Kidney (tissue), 14 donors: ENCODE results near the gene CALCOCO1. TPM values are rescaled to one million over a fixed set of nuclear protein-coding genes. Genes with fewer than 3 reads are reported as not detected.

Experiments
- DNase-seq, 5 donors: peaks; one replicate each; pipeline ENCODE4 v3.0.0-alpha.2; 2013 to 2020
- FAIRE-seq: peaks from 2 replicates; lab custom pipeline; 2012; peaks lifted over from hg19 to GRCh38; lab: Jason Lieb, UNC
- H3K27ac ChIP-seq, 2 donors: one replicate each; pipeline ENCODE4 v1.7.0; 2013; ENCODE audit warnings: low read depth in 2 of 2, low read length in 2 of 2, inconsistent platforms in 1 of 2
- H3K27me3 ChIP-seq: one replicate; pipeline ENCODE4 v1.7.1; 2013; ENCODE audit warnings: low read length, inconsistent platforms; ENCODE audit not compliant: control insufficient read depth, insufficient read depth
- H3K36me3 ChIP-seq, 3 donors: one replicate each; pipeline versions ENCODE4 v1.7.0 to v1.7.1; 2013; ENCODE audit warnings: low read length in 3 of 3, control low read depth in 1 of 3, inconsistent platforms in 1 of 3; ENCODE audit not compliant: insufficient read depth in 3 of 3, control insufficient read depth in 2 of 3
- H3K4me1 ChIP-seq, 3 donors: one replicate each; pipeline versions ENCODE4 v1.7.0 to v1.7.1; 2013; ENCODE audit warnings: low read length in 3 of 3, inconsistent platforms in 1 of 3, low read depth in 1 of 3; ENCODE audit not compliant: control insufficient read depth in 2 of 3, insufficient read depth in 2 of 3
- H3K4me3 ChIP-seq, 3 donors: one replicate each; pipeline versions ENCODE4 v1.7.0 to v1.8.1; 2013; ENCODE audit warnings: low read length in 3 of 3, control low read depth in 1 of 3, inconsistent platforms in 1 of 3
- H3K9ac ChIP-seq, 3 donors: one replicate each; pipeline versions ENCODE4 v1.7.0 to v1.7.1; 2013; ENCODE audit warnings: low read length in 3 of 3, control low read depth in 1 of 3, inconsistent platforms in 1 of 3
- H3K9me3 ChIP-seq, 3 donors: one replicate each; pipeline versions ENCODE4 v1.7.0 to v1.7.1; 2013; ENCODE audit warnings: low read length in 3 of 3, control low read depth in 1 of 3, inconsistent platforms in 1 of 3; ENCODE audit not compliant: control insufficient read depth in 2 of 3, insufficient read depth in 1 of 3
- CTCF ChIP-seq: IDR thresholded peaks from 3 replicates; pipeline ENCODE4 v1.5.1; 2012; ENCODE audit warnings: mild to moderate bottlenecking, moderate library complexity, borderline replicate concordance; ENCODE audit not compliant: insufficient read depth; ENCODE audit errors: extremely low read depth
- intact Hi-C: fragments of 100-400 bp; cut with DNase I; formaldehyde crosslinking; loops from one replicate; pipeline ENCODE4 v1.11.1; 2022
- polyA plus RNA-seq: library from polyadenylated mRNA; stranded (reverse); fragments of 350-450 nt; fragmentation: Illumina TruSeq; extraction: RNeasy Lipid Tissue Mini Kit (QIAGEN cat#74804); gene quantifications from one replicate; pipeline ENCODE4 v1.2.3, GENCODE V29; 2014; ENCODE audit warnings: low read depth, low replicate concordance; ENCODE audit not compliant: insufficient read depth
- total RNA-seq: library from RNA; stranded (reverse); fragmentation: NEBNext Ultra II Directional; extraction: Animal tissue kit (Norgen Biotek cat#: 25700); gene quantifications from one replicate; pipeline ENCODE4 v1.2.1, GENCODE V29; 2021
- donor health status: control.
- donor health status: control.
- donor health status: control.
- donor health status: control.
- donor health status: control.
- donor health status: DM: yes; HTN: yes; CAD: no.
- donor health status: Normal renal cell carcinoma (clear cell type).

Gene CALCOCO1
- total and polyA plus RNA-seq, 2 donors from 2014 or later, result 82.2 to 109 TPM

GRCh38 chr12:53664191-53664590 lies 63.1 kb downstream of the CALCOCO1 start:
- no peak for TF ChIP-seq CTCF
- FAIRE-seq, result no peak

GRCh38 chr12:53660041-53660440 lies 67.2 kb downstream of the CALCOCO1 start:
- Histone ChIP-seq H3K9me3 (no peaks in the 10 kb centered on the region), H3K9ac (no peak overlapping the region), H3K27me3 (no peaks in the 10 kb centered on the region), H3K4me3 (no peak overlapping the region), H3K4me1 (peaks cover 0 to 20% (median 17%) of the 10 kb centered on the region in 3 donors), H3K36me3 (peaks cover 7 to 10% (median 7%) of the 10 kb centered on the region in 3 donors), H3K27ac (peak overlapping the region; percentile 30 to 69)
- DNase-seq, result peak in 2 of 5 donors; percentile 9 to 48
- intact Hi-C loops, result no loop called here
- FAIRE-seq, result no peak
- no peak for TF ChIP-seq CTCF

More at GRCh38 chr12:53664191-53664590, 63.1 kb downstream of the CALCOCO1 start:
- intact Hi-C loops, result no loop called here
- Histone ChIP-seq H3K9me3 (no peaks in the 10 kb centered on the region), H3K27me3 (no peaks in the 10 kb centered on the region), H3K27ac (no peak overlapping the region), H3K4me1 (peaks cover 0 to 10% (median 8%) of the 10 kb centered on the region in 3 donors), H3K36me3 (peaks cover 10 to 32% (median 22%) of the 10 kb centered on the region in 3 donors), H3K9ac (no peak overlapping the region), H3K4me3 (no peak overlapping the region)
- no peak for DNase-seq

- H3K9ac ChIP-seq, result no peak overlapping the region
- TF ChIP-seq CTCF, result no peak
- no peak for FAIRE-seq
These were observed 67.7 kb downstream of the CALCOCO1 start for GRCh38 chr12:53659571-53659981.

More at GRCh38 chr12:53659571-53659981, 67.7 kb downstream of the CALCOCO1 start:
- Histone ChIP-seq H3K27me3 (no peaks in the 10 kb centered on the region), H3K27ac (peak overlapping the region; percentile 30 to 69), H3K36me3 (peaks cover 3 to 6% (median 5%) of the 10 kb centered on the region in 3 donors), H3K9me3 (no peaks in the 10 kb centered on the region), H3K4me1 (peaks cover 0 to 20% (median 17%) of the 10 kb centered on the region in 3 donors), H3K4me3 (peak overlapping the region in 2 of 3 donors; percentile 7 to 23)
- peak in 2 of 5 donors; percentile 34 to 40 for DNase-seq
- intact Hi-C loops, result no loop called here
